ENCODE data around the gene IPO7. TPM values are rescaled to one million over a fixed set of nuclear protein-coding genes. Genes with fewer than 3 reads are reported as not detected.

Gene IPO7
- polyA plus RNA-seq, 1 donor (not counting 4 experiments of a cell fraction or from before 2014, with no cell fraction given) = 115 TPM

- no peak overlapping the region for H3K27ac ChIP-seq (ENCODE audit: control insufficient read depth, insufficient read depth, low read length)
- H2AFZ ChIP-seq (ENCODE audit: control insufficient read depth, low read length) = no peak overlapping the region
- H3K4me2 ChIP-seq (ENCODE audit: control insufficient read depth, extremely low read depth, insufficient read depth, low read depth, low read length) = no peak overlapping the region
- no peaks in the 10 kb centered on the region for H3K27me3 ChIP-seq (ENCODE audit: control insufficient read depth, extremely low read depth, insufficient read depth, low read length)
- peaks cover 20 to 39% of the 10 kb centered on the region in 2 experiments for H3K36me3 ChIP-seq (ENCODE audit: control insufficient read depth in 2 of 2, extremely low read depth in 1 of 2, insufficient read depth in 2 of 2, low read length in 2 of 2)
- no peaks in the 10 kb centered on the region for H3K9me3 ChIP-seq (ENCODE audit: control insufficient read depth, low read depth, low read length)
- peaks cover 2% of the 10 kb centered on the region for H3K79me2 ChIP-seq (ENCODE audit: control insufficient read depth, insufficient read depth, low read length)
- no peak for FAIRE-seq
- TF ChIP-seq EZH2 (IDR thresholded peaks at IDR 0.05; ENCODE audit: low read length) (no peak), CTCF (optimal IDR thresholded peaks at IDR 0.05 in 1 of 3, IDR thresholded peaks at IDR 0.05 in 1 of 3, conservative IDR thresholded peaks at IDR 0.05 in 1 of 3; ENCODE audit: extremely low read depth in 1 of 3, insufficient read depth in 2 of 3, low read length in 3 of 3) (no peak)
- no peak overlapping the region for H3K4me3 ChIP-seq (ENCODE audit: control insufficient read depth in 2 of 3, extremely low read depth in 1 of 3, insufficient read depth in 2 of 3, low read depth in 1 of 3, low read length in 3 of 3)
- H4K20me1 ChIP-seq (ENCODE audit: control insufficient read depth, extremely low read depth, insufficient read depth, low read length) = no peaks in the 10 kb centered on the region
- H3K4me1 ChIP-seq (ENCODE audit: control insufficient read depth, extremely low read depth, insufficient read depth, low read length) = no peaks in the 10 kb centered on the region
- DNase-seq (ENCODE audit: low read depth, low spot score) = no peak
- dilution Hi-C loops (cut with MboI; ENCODE audit: extremely low pct_ligation_motif_present, low sequenced_read_pairs) = no loop called here
- no peak overlapping the region for H3K9ac ChIP-seq (ENCODE audit: control insufficient read depth, extremely low read depth, insufficient read depth, low read length)
- no peaks in the 10 kb centered on the region for H3K9me1 ChIP-seq (ENCODE audit: control insufficient read depth, extremely low read depth, insufficient read depth, low read length)
Measured at GRCh38 chr11:9438611-9439010, 54.2 kb downstream of the IPO7 start.

- TF ChIP-seq EZH2 (IDR thresholded peaks at IDR 0.05; ENCODE audit: low read length) = no peak
- no peak for TF ChIP-seq CTCF (optimal IDR thresholded peaks at IDR 0.05 in 1 of 3, IDR thresholded peaks at IDR 0.05 in 1 of 3, conservative IDR thresholded peaks at IDR 0.05 in 1 of 3; ENCODE audit: extremely low read depth in 1 of 3, insufficient read depth in 2 of 3, low read length in 3 of 3)
- no peaks in the 10 kb centered on the region for H3K79me2 ChIP-seq (ENCODE audit: control insufficient read depth, insufficient read depth, low read length)
- H3K4me1 ChIP-seq (ENCODE audit: control insufficient read depth, extremely low read depth, insufficient read depth, low read length) = no peaks in the 10 kb centered on the region
- DNase-seq (ENCODE audit: low read depth, low spot score) (no peak), FAIRE-seq (no peak)
- H3K27me3 ChIP-seq (ENCODE audit: control insufficient read depth, extremely low read depth, insufficient read depth, low read length) = no peaks in the 10 kb centered on the region
- dilution Hi-C loops (cut with MboI; ENCODE audit: extremely low pct_ligation_motif_present, low sequenced_read_pairs) = no loop called here
- no peak overlapping the region for H3K9ac ChIP-seq (ENCODE audit: control insufficient read depth, extremely low read depth, insufficient read depth, low read length)
- no peak overlapping the region for H3K4me2 ChIP-seq (ENCODE audit: control insufficient read depth, extremely low read depth, insufficient read depth, low read depth, low read length)
- no peak overlapping the region for H3K4me3 ChIP-seq (ENCODE audit: control insufficient read depth in 2 of 3, extremely low read depth in 1 of 3, insufficient read depth in 2 of 3, low read depth in 1 of 3, low read length in 3 of 3)
- no peak overlapping the region for H2AFZ ChIP-seq (ENCODE audit: control insufficient read depth, low read length)
- H3K36me3 ChIP-seq (ENCODE audit: control insufficient read depth in 2 of 2, extremely low read depth in 1 of 2, insufficient read depth in 2 of 2, low read length in 2 of 2) = peaks cover 13% of the 10 kb centered on the region in 2 experiments
- no peaks in the 10 kb centered on the region for H3K9me1 ChIP-seq (ENCODE audit: control insufficient read depth, extremely low read depth, insufficient read depth, low read length)
- H3K9me3 ChIP-seq (ENCODE audit: control insufficient read depth, low read depth, low read length) = no peaks in the 10 kb centered on the region
- H3K27ac ChIP-seq (ENCODE audit: control insufficient read depth, insufficient read depth, low read length) = no peak overlapping the region
- no peaks in the 10 kb centered on the region for H4K20me1 ChIP-seq (ENCODE audit: control insufficient read depth, extremely low read depth, insufficient read depth, low read length)
Measured at GRCh38 chr11:9446230-9446629, 61.8 kb downstream of the IPO7 start.

All from keratinocyte (primary cell).